IPS DF 6.9 (cell line): ENCODE measurements around the gene CCDC47.
"Not testable (repeated sequence)": the region's sequence is repeated elsewhere in the genome, so short reads cannot be mapped to it uniquely, and the experiment has no call there.

Experiments used
- DNase-seq: peaks from one replicate; pipeline ENCODE4 v3.0.0-alpha.2; 2013; ENCODE audit warnings: low read depth, low spot score
- H3K27ac ChIP-seq: one replicate; pipeline ENCODE4 v1.5.1; 2013; ENCODE audit warnings: low read length, control low read depth
- H3K27me3 ChIP-seq: 2 replicates; pipeline ENCODE4 v1.6.1; 2013; ENCODE audit warnings: mild to moderate bottlenecking, low read length; ENCODE audit not compliant: control insufficient read depth, insufficient read depth
- H3K36me3 ChIP-seq: 2 replicates; pipeline ENCODE4 v1.6.1; 2013; ENCODE audit warnings: low read length; ENCODE audit not compliant: control insufficient read depth, insufficient read depth
- H3K4me1 ChIP-seq: 2 replicates; pipeline ENCODE4 v1.6.1; 2013; ENCODE audit warnings: low read length; ENCODE audit not compliant: control insufficient read depth, insufficient read depth
- H3K4me3 ChIP-seq: 2 replicates; pipeline ENCODE4 v1.5.1; 2013; ENCODE audit warnings: mild to moderate bottlenecking, low read length
- H3K9me3 ChIP-seq: 2 replicates; pipeline ENCODE4 v1.6.1; 2013; ENCODE audit warnings: low read length, inconsistent platforms; ENCODE audit not compliant: control insufficient read depth, insufficient read depth
- WGBS: extraction: QIAGEN DNeasy Blood & Tissue Kit; methylation state at CpG from one replicate; pipeline ENCODE4 v1.1.7; 2013; ENCODE audit warnings: mixed read lengths, missing lambda C conversion rate; ENCODE audit not compliant: insufficient read length, insufficient coverage; 5-methylcytosine and 5-hydroxymethylcytosine counted together

CCDC47 gene

DNA sequence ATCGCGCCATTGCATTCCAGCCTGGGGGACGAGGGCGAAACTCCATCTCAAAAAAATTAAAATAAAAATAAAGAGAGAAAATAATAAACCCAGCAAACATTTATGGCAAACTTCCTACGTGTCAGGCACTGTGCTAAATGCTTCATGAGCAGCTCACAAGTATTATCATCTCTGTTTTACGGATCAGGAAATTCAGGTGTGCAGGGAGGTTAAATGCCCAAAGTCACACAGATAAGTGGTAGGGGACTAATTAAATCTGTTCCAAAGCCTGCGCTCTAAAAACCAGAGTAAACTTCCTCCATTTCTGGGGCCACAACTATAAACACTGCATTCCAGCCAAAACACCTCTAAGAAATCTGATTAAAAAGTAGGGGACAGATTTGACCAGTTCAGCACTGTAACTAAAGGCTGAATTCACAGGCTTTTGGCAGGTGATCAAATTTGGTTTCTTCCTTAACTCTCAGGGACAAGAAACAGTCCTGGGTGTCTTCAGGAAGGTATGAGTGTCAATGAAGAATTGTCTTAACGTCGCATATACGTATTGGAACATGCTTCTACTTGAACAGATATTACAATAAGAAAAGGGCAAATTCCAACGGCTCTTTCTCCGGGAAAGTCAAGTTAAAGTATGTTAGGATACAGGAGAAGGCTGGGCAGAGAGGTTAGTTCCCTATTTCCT, 32.8 kb downstream of the CCDC47 start:
- Histone ChIP-seq H3K36me3 (no peaks in the 10 kb centered on the region), H3K4me1 (0 out of 2 replicates have a peak, but pooled peaks cover 1% of the 10 kb centered on the region), H3K27ac (no peak overlapping the region), H3K9me3 (no peaks in the 10 kb centered on the region), H3K4me3 (peak overlapping the region; percentile 83; the same call in 1 of the 2 replicates), H3K27me3 (no peaks in the 10 kb centered on the region)
- no peak for DNase-seq
- WGBS, result no CpG with 5 or more reads among the region's 12 CpGs

- WGBS, result no CpG with 5 or more reads among the region's 8 CpGs
- no peaks in the 10 kb centered on the region for H3K36me3 ChIP-seq
- no peaks in the 10 kb centered on the region for H3K27me3 ChIP-seq
- no peak for DNase-seq
- H3K27ac ChIP-seq, result no peak overlapping the region
- H3K4me1 ChIP-seq, result 0 out of 2 replicates have a peak, but pooled peaks cover 1% of the 10 kb centered on the region
- H3K4me3 ChIP-seq, result no peak overlapping the region
- H3K9me3 ChIP-seq, result no peaks in the 10 kb centered on the region
These were observed 37.7 kb downstream of the CCDC47 start for GRCh38 chr17:63735691-63736090.

DNA sequence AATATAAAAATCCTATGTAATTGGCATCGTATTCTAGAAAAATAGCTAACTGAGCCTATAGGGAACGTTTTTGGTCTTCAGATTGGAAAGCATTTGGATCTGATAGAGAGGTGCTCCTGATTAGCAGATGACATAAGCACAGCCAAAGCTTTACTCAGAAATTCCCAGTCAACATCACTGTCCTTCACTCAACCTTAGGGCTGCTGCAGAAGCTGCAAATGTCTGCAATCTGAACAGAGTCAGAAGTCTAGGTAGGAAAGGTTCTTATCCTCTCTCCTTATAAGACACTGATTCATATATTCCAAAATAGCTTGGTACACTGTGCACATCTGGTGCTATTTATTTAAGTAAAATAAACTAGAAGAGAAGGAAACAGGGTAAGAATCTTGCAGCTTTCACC, 51.0 kb downstream of the CCDC47 start:
- H3K36me3 ChIP-seq, result peaks cover 2% of the 10 kb centered on the region; the same call in 1 of the 2 replicates
- WGBS, result no CpG with 5 or more reads among the region's 2 CpGs
- H3K4me3 ChIP-seq, result no peak overlapping the region
- H3K4me1 ChIP-seq, result no peaks in the 10 kb centered on the region
- no peaks in the 10 kb centered on the region for H3K27me3 ChIP-seq
- no peak overlapping the region for H3K27ac ChIP-seq
- DNase-seq, result no peak
- no peaks in the 10 kb centered on the region for H3K9me3 ChIP-seq

DNA sequence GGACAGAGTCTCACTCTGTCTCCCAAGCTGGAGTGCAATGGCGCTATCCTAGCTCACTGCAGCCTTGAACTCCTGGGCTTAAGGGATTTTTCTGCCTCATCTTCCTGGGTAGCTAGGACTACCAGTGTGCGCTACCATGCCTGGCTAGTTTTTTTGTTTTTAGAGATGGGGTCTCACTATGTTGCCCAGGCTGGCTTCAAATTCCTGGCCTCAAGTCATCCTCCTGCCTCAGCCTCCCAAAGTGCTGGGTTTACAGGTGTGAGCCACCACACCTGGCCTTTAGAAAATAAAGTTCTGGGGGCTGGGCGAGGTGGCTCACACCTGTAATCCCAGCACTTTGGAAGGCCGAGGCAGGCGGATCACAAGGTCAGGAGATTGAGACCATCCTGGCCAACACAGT, 53.2 kb downstream of the CCDC47 start:
- H3K4me3 ChIP-seq, H3K27me3 ChIP-seq, DNase-seq, H3K9me3 ChIP-seq, H3K27ac ChIP-seq, H3K36me3 ChIP-seq, H3K4me1 ChIP-seq: not testable (repeated sequence)
- WGBS, result no CpG with 5 or more reads among the region's 5 CpGs

GRCh38 chr17:63718988-63719387, 54.4 kb downstream of the CCDC47 start:
- no CpG with 5 or more reads among the region's 5 CpGs for WGBS
- Histone ChIP-seq H3K27ac (no peak overlapping the region), H3K27me3 (no peaks in the 10 kb centered on the region), H3K9me3 (no peaks in the 10 kb centered on the region), H3K4me3 (no peak overlapping the region), H3K4me1 (no peaks in the 10 kb centered on the region), H3K36me3 (no peaks in the 10 kb centered on the region)
- DNase-seq, result no peak

DNA sequence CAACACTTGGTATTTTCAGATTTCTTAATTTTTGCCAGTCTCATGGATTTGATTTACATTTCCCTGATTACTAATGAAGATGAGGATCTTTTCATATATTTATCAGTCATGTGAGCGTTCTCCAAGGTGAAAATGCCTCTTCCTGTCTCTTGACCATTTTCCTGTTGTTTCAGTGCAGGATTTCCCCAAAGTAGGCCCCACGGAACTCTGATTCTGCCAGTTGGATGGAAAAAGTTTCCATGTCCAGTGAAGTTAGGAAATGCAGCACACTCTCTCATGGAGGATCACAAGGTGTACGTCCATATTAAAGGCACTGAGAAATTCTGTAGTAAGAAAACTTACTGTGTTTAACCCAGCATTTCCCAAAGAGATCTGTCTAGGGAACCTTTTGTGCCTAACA, 57.0 kb downstream of the CCDC47 start:
- Histone ChIP-seq H3K4me1 (no peaks in the 10 kb centered on the region), H3K36me3 (no peaks in the 10 kb centered on the region; the same call in 1 of the 2 replicates), H3K4me3 (no peak overlapping the region), H3K27ac (no peak overlapping the region), H3K27me3 (no peaks in the 10 kb centered on the region), H3K9me3 (no peaks in the 10 kb centered on the region)
- no peak for DNase-seq
- WGBS, result no CpG with 5 or more reads among the region's 3 CpGs

- Histone ChIP-seq H3K27ac (no peak overlapping the region), H3K27me3 (no peaks in the 10 kb centered on the region), H3K9me3 (no peaks in the 10 kb centered on the region), H3K4me3 (no peak overlapping the region), H3K4me1 (no peaks in the 10 kb centered on the region), H3K36me3 (no peaks in the 10 kb centered on the region; the same call in 1 of the 2 replicates)
- no CpG with 5 or more reads among the region's 10 CpGs for WGBS
- no peak for DNase-seq
These were observed 58.7 kb downstream of the CCDC47 start for GRCh38 chr17:63714550-63715277.

DNA sequence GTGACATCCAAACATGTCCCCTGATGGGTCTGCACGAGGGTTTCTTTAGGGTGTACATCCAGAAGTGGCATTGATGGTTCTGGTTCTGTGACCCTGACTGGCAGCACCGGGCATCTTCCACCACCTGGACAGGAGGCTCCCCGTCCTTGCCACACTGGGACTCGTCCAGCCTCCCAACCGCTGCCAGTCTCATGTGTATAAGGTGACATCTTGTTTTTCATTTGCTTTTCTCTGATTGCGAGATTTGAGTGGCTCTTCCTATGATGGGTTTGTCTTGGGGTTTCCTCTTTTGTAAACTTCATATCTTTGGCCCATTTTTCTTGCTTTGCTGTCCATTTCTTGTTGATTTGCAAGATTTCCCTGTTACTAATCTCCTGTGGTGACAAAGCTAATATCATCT, 64.3 kb downstream of the CCDC47 start:
- no peak for DNase-seq
- H3K36me3 ChIP-seq, result peaks cover 4% of the 10 kb centered on the region; the same call in 1 of the 2 replicates
- H3K27me3 ChIP-seq, result no peaks in the 10 kb centered on the region

DNA sequence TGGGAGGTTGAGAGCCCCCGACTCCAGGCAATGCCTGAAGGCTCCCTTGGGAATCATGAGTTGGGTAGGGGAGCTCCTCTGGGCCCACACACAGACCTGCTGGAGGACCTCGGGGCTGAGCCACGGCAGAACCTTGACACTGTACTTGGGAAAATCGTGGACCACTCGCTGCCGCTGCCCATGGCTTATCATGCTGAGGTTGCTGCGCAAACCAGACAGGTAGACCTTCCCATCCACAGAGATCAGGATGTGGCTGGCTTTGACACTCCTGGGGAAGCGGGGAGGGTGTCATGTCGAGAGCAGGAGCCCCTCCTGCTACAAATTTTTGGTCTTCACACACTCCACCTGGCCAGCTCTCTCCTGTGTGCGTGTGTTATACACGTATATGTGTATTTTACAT, 66.2 kb downstream of the CCDC47 start:
- no peak for DNase-seq
- no peak overlapping the region for H3K27ac ChIP-seq
- no peaks in the 10 kb centered on the region for H3K27me3 ChIP-seq
- H3K4me3 ChIP-seq, result no peak overlapping the region
- H3K36me3 ChIP-seq, result peaks cover 4% of the 10 kb centered on the region; the same call in 1 of the 2 replicates
- WGBS, result no CpG with 5 or more reads among the region's 11 CpGs
- H3K9me3 ChIP-seq, result no peaks in the 10 kb centered on the region
- H3K4me1 ChIP-seq, result no peaks in the 10 kb centered on the region; the same call in 1 of the 2 replicates

More for the DNA sequence above, 64.3 kb downstream of the CCDC47 start:
- no CpG with 5 or more reads among the region's 6 CpGs for WGBS
- no peak overlapping the region for H3K4me3 ChIP-seq
- H3K9me3 ChIP-seq, result no peaks in the 10 kb centered on the region
- H3K27ac ChIP-seq, result no peak overlapping the region
- no peaks in the 10 kb centered on the region; the same call in 1 of the 2 replicates for H3K4me1 ChIP-seq

- Histone ChIP-seq H3K36me3 (peaks cover 4% of the 10 kb centered on the region; the same call in 1 of the 2 replicates), H3K27me3 (no peaks in the 10 kb centered on the region), H3K9me3 (no peaks in the 10 kb centered on the region), H3K4me1 (peaks cover under 1% of the 10 kb centered on the region), H3K27ac (no peak overlapping the region), H3K4me3 (no peak overlapping the region)
- DNase-seq, result no peak
- WGBS, result no CpG with 5 or more reads among the region's 7 CpGs
These were observed 66.9 kb downstream of the CCDC47 start for GRCh38 chr17:63706336-63707082.
